GM21423 (cell line): ENCODE results near the gene HSD17B4.
"Not testable (repeated sequence)": the region's sequence is repeated elsewhere in the genome, so short reads cannot be mapped to it uniquely, and the experiment has no call there.

Source experiments
- ATAC-seq: cut with Tn5 transposase; IDR thresholded peaks from one replicate; pipeline ENCODE4 v1.9.1; 2021; ENCODE audit warnings: mild to moderate bottlenecking, moderate library complexity; ENCODE audit not compliant: unreplicated experiment

The HSD17B4 gene

DNA sequence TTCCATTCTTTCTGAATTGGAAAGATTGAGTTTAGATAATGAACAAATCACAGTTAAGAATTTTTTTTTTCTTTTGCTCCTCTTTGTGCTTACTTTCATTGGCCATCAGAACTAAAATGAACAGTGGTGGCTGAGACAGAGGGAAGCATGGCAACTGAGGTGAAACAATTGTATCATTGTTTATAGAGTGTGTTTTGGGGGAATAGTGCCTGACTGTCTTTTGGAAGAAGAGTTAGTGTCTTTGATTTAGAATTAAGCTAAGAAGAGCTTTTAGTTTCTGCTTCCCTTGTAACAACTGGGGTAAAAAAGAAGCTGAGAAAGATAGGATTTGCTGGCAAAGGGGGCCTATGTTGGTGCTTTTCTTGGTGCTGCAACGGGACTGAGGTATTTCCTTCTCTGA lies 24.0 kb downstream of the HSD17B4 start:
- ATAC-seq = no peak

- no peak for ATAC-seq
Measured at GRCh38 chr5:119478781-119479180, 26.5 kb downstream of the HSD17B4 start.

GRCh38 chr5:119480629-119481028 lies 28.3 kb downstream of the HSD17B4 start:
- ATAC-seq = not testable (repeated sequence)

DNA sequence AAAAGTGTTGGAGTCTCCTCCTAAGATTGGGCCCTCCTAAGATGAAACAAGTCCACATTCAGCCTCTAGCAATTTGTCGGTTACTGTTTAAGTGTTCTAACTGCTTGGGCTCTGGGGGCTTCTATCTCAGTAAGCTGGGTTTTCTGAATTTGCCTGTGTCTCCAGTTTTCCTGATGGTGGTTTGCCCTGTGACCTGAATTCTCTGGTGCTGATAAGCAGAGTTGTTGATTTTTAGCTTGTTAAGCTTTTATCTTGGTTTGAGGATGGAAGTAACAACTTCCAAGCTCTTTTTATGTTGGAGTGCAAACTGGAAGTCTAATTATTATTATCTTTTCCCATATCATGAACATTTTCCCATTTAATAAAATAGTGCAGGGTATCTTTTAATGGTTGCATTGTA lies 30.9 kb downstream of the HSD17B4 start:
- no peak for ATAC-seq

DNA sequence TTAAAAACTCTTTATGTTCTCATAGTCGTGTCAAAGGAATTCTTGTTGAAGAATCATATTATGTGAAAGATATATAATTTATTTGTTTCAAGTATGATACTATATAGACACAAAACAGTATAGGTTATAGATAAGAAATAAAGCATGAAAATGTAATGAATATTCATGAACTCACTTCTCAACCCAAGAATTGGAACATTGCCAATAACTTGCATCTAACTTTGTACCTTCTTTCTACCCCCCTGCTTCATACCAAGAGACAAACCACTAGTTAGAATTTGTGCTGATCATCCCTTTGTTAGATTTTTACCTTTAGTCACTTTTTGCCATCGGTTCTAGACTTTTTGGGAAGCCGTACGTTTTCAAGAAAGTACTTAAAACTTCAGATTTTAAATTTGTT lies 32.6 kb downstream of the HSD17B4 start:
- no peak for ATAC-seq

- no peak for ATAC-seq
Measured at GRCh38 chr5:119501671-119502179, 49.4 kb downstream of the HSD17B4 start.

DNA sequence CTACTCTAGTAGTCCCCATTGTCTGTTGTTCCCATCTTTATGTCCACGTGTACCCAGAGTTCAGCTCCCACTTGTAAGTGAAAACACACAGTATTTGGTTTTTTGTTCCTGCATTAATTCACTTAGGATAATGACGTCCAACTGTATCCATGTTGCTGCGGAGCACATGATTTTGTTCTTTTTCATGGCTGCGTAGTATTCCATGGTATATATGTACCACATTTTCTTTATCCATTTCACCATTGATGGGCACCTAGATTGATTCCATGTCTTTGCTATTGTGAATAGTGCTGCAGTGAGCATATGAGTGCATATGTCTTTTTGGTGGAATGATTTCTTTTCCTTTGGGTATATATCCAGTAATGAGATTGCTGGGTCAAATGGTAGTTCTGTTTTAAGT lies 51.6 kb downstream of the HSD17B4 start:
- not testable (repeated sequence) for ATAC-seq

GRCh38 chr5:119512277-119512676 lies 60.0 kb downstream of the HSD17B4 start:
- no peak for ATAC-seq

DNA sequence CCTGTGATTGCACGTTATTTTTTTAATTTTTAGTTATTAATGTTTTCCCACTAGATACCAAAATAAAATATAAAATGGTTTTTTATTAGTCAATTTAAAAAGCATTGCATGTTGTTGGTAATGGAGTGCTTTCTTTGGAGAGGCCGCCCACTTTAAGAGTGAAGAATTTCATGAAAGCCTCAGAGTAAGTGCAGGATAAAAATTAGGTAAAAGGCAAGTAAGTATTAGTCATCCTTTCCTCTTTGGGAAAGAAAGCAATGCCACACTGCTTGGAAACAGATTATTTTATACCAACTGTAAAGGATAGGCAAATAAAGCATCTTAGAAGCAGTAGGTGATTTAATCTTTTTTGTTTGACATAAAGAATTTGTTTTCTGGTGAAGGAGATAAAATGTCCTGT lies 62.9 kb downstream of the HSD17B4 start:
- ATAC-seq = no peak

DNA sequence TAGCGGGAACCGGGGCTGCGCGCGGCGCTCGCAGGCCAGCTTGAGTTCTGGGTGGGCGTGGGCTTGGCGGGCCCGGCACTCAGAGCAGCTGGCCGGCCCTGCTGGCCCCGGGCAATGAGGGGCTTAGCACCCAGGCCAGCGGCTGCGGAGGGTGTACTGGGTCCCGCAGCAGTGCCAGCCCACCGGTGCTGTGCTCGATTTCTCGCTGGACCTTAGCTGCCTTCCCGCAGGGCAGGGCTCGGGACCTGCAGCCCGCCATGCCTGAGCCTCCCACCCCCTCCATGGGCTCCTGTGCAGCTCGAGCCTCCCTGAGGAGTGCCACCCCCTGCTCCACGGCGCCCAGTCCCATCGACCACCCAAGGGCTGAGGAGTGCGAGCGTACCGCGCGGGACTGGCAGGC lies 64.8 kb downstream of the HSD17B4 start:
- not testable (repeated sequence) for ATAC-seq

GRCh38 chr5:119521232-119521631 lies 68.9 kb downstream of the HSD17B4 start:
- no peak for ATAC-seq

DNA sequence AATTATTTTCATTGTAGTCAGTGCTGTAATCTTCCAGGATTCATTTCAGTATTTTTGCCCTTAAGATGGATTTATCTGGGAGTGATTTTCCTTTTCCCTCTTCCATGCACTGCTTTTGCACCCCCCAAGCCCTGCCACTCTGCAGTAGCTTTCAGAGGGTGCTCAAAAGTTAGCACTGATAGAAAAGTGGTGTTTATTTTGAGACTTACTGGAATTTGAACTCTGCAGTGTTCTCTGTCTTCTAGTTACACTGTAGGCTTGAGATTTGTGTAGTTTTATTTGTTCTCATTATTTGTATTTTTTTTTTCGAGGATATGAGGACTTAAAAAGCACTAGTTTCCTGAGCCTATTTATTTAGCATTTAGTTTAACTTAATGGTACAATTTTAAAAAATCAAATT lies 70.5 kb downstream of the HSD17B4 start:
- ATAC-seq = no peak

DNA sequence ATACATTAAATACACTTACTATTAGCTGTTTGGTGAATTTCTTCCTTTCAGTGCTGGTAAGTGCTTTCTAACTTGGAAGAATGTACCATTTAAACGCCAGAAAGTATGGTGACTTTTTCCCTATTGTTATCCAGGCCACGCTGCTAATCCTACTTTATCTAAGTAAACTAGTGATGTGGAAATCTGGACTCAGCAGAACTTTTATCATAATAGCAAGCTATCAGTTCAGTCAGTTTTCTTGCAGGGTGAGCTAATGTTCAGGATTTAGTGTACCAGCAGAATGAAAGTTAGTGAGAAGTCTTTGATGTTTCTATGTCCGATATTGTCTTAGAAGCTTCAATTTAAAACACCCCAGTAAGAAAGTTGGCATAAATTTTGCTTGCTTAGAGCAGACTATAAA lies 72.2 kb downstream of the HSD17B4 start:
- no peak for ATAC-seq

- ATAC-seq = no peak
Measured at GRCh38 chr5:119527351-119527750, 75.1 kb downstream of the HSD17B4 start.

GRCh38 chr5:119529811-119530210 lies 77.5 kb downstream of the HSD17B4 start:
- no peak for ATAC-seq

GRCh38 chr5:119532637-119533036 lies 80.3 kb downstream of the HSD17B4 start:
- no peak for ATAC-seq

DNA sequence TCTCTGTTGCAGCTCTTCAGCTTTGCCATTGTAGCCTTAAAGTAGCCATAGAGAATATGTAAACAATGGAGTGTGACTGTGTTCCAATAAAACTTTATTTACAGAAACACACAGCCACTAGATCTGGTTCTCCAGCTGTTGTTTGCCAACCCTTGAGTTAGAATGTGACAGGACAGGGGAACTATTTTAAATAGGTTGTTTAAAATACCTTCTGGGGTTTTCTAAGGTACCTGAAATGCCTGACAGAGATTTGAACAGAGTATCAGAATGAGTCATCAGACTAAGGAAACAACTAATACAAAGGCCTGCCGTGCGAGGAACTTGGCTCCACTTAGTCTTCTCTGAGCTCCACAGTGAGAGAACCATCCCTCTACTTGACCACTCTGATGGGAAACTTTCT lies 85.4 kb downstream of the HSD17B4 start:
- peak; percentile 100 for ATAC-seq

DNA sequence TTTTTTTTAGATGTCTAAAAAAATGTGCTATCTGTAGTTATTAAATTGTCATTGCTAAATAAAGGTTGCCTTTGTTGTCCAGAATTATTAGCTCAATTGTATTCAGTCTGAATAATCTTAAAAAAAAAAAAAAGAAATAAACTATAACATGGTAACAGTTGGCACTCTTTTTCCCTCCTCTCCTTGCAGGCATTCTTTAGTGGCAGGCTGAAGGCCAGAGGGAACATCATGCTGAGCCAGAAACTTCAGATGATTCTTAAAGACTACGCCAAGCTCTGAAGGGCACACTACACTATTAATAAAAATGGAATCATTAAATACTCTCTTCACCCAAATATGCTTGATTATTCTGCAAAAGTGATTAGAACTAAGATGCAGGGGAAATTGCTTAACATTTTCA lies 89.4 kb downstream of the HSD17B4 start:
- ATAC-seq = no peak

DNA sequence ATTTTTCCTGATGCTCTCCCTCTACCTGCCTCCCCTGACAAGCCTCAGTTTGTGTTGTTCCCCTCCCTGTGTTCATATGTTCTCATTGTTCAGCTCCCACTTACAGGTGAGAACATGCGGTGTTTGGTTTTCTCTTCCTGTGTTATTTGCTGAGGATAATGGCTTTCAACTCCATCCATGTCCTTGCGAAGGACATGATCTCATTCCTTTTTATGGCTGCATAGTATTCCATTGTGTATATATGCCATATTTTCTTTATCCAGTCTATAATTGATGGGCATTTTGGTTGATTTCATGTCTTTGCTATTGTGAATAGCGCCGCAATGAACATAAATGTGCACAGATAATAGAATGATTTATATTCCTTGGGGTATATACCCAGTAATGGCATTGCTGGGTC lies 99.5 kb downstream of the HSD17B4 start:
- ATAC-seq = no peak

- no peak for ATAC-seq
Measured at GRCh38 chr5:119554597-119554996, 102.3 kb downstream of the HSD17B4 start.

GRCh38 chr5:119570910-119571309 lies 118.6 kb downstream of the HSD17B4 start:
- ATAC-seq = no peak

GRCh38 chr5:119578937-119579336 lies 126.6 kb downstream of the HSD17B4 start:
- peak; percentile 50 for ATAC-seq

- no peak for ATAC-seq
Measured at GRCh38 chr5:119582987-119583386, 130.7 kb downstream of the HSD17B4 start.

- peak; percentile 91 for ATAC-seq
Measured at GRCh38 chr5:119583684-119584083, 131.4 kb downstream of the HSD17B4 start.
